ENCODE measurements around the gene GPC4.

GRCh38 chrX:133380711-133381619, 34.3 kb downstream of the GPC4 start:
- no peak for TF ChIP-seq CTCF (conservative IDR thresholded peaks at IDR 0.05 in 1 of 2, IDR thresholded peaks at IDR 0.05 in 1 of 2; ENCODE audit: low read depth in 1 of 2, low read length in 2 of 2)
- no peak for TF ChIP-seq EZH2 (IDR thresholded peaks at IDR 0.05; ENCODE audit: low read length, missing control alignments)

Measured in fibroblast of lung (primary cell).